GM19035 (cell line): Measurements from ENCODE around the gene DHH.

Source experiments
- ATAC-seq: cut with Tn5 transposase; IDR thresholded peaks from one replicate; pipeline ENCODE4 v1.9.1; 2021; ENCODE audit not compliant: unreplicated experiment

DHH gene

DNA sequence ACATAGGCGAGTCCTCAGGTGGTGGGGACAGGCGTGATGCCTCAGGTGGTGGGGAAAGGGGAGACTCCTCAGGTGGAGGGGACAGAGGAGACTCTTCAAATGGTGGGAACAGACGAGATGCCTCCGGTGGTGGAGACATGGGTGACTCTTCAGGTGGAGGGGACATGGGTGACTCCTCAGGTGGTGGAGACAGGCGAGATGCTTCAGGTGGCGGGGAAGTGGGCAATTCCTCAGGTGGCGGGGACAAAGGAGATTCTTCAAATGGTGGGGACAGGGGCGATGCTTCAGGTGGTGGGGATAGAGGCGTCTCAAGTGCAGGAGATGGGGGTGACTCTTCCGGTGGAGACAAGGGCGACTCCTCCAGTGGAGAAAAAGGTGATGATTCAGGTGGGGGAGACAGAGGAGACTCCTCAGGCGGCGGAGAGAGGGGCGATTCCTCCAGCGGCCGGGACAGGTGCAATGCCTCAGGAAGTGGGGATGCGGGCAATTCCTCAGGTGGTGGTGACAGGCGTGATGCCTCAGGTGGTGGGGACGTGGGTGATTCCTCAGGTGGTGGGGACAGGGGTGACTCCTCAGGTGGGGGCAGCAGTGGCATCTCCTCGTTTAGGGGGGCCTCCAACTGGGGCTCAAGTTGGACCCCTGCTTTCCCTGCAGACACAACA, 42.7 kb downstream of the DHH start:
- no peak for ATAC-seq

DNA sequence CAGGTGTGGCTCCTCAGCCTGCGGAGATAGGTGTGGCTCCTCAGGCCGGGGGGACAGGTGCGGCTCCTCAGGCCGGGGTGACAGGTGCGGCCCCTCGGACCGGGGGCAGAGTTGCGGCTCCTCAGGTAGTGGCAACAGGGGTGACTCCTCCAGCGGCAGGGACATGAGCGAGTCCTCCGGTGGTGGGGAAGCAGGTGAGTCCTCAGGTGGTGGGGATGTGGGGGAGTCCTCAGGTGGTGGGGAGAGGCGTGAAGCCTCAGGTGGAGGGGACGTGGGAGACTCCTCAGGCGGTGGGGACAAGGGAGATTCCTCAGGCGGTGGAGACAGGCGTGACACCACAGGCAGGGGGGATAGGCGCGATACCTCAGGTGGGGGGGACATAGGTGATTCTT, 43.2 kb downstream of the DHH start:
- no peak for ATAC-seq

DNA sequence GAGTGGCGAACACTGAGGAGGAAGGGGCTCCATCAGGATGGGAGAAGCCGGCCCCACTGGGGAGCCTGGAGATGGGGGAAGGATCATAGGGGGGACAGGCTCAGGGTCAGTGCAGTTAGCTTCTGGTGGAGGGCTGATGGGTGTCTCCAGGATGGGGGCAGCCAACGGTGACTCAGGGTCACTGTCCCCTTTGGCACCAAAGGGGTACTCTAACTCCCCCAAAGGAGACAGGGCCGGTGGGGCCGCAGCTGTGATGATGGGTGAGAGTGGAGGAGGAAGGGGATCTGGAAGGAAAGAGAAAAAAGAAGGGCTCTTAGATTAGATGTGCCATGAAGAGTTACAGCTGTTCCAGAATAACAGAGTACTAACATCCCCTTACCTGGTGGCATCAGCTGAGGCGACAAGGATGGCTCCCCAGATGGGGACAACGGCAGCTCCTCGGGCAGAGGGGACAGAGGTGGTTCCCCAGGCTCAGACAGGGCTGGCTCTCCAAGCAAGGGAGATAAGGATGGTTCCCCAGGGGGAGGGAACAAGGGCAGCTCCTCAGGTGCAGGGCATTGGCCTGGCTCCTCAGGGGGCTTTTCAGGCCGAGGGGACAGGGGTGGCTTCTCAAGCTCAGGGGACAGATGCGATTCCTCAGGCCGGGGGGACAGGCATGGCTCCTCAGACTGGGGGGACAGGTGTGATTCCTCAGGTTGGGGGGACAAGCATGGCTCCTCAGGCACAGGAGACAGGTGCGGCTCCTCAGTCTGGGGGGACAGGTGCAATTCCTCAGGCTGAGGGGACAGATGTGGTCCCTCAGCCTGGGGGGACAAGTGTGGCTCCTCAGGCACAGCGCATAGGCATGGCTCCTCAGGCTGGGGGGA, 43.9 kb downstream of the DHH start:
- no peak for ATAC-seq

- ATAC-seq: no peak
Measured at GRCh38 chr12:49049566-49050224, 44.9 kb downstream of the DHH start.

DNA sequence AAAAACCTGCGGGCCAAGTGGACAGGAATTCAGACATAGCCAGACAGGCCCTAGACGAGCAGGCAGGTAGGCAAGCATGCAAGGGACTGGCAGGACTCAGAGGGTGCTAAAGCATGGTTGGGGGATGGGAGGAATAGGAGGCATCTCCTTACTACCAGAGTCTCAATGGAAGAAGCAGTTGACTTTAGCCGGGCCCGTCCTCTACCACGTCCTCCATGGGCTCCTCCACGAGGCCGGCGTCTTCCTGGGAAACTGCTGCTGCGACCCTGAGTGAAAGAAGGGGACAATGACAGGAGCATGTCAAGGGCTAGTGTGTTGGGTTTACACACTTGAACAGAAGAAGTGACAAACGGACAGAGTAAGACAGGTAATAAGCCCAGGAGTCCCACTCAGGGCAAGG, 45.6 kb downstream of the DHH start:
- no peak for ATAC-seq

GRCh38 chr12:49046129-49046895, 48.3 kb downstream of the DHH start:
- ATAC-seq: no peak

GRCh38 chr12:49044660-49045059, 49.9 kb downstream of the DHH start:
- ATAC-seq: no peak

DNA sequence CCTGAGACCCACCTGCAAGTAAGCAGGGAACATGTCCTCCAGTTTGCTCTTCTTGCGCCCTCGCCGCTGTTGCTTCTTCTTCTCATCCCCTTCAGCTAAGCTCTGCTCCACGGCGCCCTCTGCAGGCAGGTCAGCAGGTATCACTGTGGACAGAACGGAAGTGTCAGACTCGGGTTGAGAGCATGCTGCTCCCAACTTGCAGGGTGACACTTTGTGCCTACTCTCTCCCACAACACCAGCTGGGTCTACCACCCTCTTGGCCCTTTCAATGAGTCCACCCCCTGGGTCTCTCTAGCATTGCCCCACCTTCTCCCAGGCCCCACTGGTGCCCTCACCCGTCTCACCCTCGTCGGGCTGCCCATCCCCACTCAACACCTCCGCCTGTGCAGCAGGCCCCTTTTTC, 50.7 kb downstream of the DHH start:
- ATAC-seq: no peak

DNA sequence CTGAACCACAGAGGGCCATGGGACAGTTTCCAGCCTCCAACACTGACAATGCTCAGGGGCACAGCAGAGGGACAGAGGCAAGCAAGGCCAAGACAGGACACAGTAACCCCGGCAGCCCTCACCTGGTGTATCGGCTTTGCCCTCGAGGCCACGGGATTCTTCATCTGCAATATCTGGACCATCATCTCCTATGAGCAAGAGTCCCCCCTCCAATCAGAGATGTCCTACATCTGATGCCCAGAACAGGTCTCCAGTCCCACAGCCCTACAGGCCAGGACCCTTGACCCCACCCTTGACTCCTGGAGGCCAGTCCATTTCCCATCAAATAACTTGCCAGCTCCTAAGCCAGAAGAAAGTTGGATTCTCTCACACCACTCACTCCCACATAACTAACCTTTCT, 51.4 kb downstream of the DHH start:
- no peak for ATAC-seq

- no peak for ATAC-seq
Measured at GRCh38 chr12:49041881-49042484, 52.6 kb downstream of the DHH start.

DNA sequence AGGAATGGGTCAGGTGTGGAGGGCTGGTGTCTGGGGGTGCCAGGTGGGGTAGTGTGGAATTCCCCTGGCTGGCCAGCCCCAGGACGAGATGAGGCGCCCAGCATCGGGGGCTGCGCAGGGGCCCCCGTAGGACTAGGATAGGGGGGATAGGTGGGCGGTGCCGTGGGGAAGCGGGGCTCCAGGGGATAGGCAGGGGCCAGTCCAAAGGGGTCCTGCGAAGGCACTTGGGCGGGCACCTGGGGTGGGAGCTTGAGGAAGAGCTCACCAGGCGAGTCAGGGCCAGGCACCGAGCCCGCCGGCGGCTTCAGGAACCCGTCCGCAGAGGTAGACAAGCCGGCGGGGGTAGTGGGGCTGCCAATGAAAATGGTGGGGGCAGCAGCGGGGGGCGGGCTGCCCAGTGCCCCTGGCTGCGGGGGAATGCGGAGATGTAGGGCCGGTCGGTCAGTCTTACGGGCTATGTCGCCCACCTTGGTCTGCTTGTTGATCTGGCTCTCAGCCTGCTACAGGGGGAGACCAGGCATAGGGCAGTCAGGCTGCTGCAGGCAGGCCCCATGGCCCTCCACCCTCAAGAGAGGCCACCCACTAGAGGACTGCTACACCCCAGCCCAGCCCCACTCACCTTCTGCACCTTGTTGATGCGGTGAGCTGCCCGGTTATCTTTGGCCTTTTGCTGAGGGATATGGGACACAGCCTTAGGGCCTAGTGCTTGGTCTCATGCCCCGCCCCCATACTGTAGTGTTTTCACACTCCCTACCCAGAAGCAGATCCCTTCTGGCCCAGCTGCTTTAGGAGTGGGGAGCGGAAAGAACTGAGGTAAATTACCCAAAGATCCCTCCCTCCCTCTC, 53.3 kb downstream of the DHH start:
- ATAC-seq: no peak

DNA sequence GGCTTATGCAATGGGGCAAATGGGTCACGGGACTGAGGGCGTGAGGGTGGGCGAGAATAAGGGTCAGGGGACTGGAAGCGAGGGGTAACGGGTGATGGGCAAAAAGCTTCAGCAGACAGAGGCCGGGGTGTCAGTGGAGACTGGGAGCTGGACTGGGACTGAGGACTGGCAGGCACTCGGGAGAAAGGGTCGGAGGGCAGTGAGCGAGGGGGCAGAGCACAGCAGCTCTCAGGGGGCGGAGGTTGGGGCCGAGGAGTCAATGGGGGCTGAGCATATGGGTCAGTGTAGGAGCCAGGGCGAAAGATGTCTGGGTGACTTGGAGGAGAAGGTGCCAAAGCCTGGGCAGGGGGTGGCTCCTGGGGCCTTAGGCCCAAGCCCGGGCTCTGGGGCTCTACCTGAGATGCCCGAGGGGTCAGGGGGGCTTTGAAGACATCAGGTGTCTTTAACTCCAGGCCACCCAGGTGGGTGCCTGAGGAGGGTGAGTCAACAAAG, 54.2 kb downstream of the DHH start:
- ATAC-seq: no peak

DNA sequence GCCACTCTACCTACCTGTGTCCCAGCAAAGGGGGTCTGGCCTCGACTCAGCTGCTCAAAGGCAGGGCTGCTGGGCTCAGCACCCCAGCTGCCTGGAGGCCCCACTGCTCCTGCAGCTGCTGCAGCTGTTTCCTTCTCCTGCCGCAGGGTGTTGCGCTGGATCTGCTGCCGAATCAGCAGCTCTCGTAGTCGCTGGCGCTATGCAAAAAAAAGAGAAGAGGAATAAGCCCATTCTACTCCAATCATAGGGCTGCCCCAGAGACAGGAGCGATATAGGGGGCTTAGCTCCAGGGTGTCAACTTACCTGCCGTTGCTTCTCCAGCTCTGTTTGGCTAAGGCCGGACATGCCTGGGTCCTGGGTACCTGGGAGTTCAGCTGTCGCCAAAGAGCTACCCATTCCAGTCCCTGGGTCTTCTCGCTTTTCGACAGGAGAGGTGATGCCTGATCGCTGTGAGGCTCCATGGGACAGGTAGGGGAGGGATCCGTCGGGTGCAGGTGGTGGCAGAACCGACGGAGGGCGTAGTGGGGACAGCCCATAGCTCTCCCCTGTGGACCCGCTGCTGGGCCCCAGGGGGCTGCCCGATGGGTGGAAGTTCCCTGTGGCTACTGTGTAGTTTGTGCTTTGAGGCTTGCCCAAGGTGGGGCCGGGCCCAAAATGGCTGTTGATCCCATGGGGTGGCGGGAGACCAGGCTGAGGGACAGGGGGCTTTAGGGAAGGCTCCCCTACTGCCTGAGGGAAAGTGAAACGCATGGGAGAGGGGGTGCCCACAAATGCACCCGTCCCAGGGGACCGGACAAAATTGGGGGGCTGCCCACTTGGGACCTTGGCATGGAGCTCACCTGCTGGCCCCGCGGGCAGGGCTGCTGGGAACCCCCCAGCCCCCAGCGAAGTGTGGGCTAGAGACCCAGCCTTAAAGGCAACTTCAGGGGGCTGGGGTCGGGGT, 54.9 kb downstream of the DHH start:
- no peak for ATAC-seq

GRCh38 chr12:49038291-49038955, 56.2 kb downstream of the DHH start:
- no peak for ATAC-seq

DNA sequence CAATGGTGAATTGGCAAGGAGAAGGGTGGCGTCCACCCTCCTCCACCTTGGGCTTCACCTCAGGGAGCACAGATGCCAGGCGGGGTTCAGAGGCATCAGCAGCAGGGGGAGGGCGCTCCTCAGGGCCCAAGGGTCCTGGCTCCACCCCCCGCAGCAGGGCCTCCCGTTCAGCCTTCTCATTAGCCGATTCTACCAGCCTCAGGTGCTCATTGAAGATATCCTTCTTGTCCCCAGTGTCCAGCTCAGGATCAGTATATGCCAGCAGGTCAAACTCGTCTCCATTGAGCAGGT, 56.7 kb downstream of the DHH start:
- ATAC-seq: no peak

GRCh38 chr12:49037111-49037946, 57.3 kb downstream of the DHH start:
- ATAC-seq: no peak
